Measurements from ENCODE around the gene NR2E1.

The NR2E1 gene

DNA sequence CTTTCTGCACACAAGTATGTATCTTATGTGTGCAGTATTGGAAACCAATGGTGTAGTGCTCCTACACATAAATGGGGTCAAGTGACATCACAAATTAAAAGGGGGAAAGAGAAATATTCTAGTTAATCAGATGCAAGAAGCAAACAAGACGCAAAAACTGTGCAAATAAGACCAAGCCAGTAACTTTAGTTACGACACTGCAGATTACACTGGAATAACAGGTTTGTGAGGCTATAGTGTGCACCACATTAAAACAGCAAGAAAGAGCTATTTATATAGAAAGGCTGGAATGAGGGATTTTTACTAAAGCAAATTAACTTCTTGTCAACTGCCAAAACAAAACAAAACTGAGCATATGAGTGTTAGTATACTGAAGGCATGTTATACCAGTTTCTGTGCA is 45.8 kb downstream of the NR2E1 start:
- TF ChIP-seq CTCF (conservative IDR thresholded peaks at IDR 0.05; ENCODE audit: low read depth) = no peak
- POLR2A ChIA-PET (ENCODE audit: low non-redundant PET) = no interaction called here
- CTCF ChIA-PET = no interaction called here
- DNase-seq (ENCODE audit: low spot score) = no peak
- H3K27ac ChIP-seq = no peak overlapping the region

- H3K27ac ChIP-seq = no peak overlapping the region
- ChIA-PET CTCF (no interaction called here), POLR2A (ENCODE audit: low non-redundant PET) (no interaction called here)
- TF ChIP-seq CTCF (conservative IDR thresholded peaks at IDR 0.05; ENCODE audit: low read depth) = no peak
- DNase-seq (ENCODE audit: low spot score) = no peak
Measured at GRCh38 chr6:108222064-108222463, 56.2 kb downstream of the NR2E1 start.

DNA sequence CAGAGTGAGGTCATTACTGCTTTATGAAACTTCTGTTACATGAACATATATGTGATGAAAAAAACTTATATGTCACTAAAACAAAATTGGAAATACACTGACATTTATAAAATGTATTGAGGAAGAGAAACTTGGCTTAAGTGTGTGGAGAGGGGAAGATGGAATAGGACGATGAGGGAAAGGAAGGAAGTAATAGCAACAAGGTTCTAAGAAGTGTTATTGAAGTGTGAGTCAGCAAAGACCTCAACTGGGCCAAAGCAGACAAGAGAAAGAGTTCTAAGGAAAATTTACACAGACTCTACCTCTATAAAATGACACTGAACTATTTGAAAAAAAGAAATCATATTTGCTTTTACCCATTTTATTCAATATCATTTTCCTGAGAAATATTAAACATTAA is 56.7 kb downstream of the NR2E1 start:
- ChIA-PET CTCF (no interaction called here), POLR2A (ENCODE audit: low non-redundant PET) (no interaction called here)
- no peak for DNase-seq (ENCODE audit: low spot score)
- TF ChIP-seq CTCF (conservative IDR thresholded peaks at IDR 0.05; ENCODE audit: low read depth) = no peak
- no peak overlapping the region for H3K27ac ChIP-seq

GRCh38 chr6:108227290-108227689 is 61.5 kb downstream of the NR2E1 start:
- H3K27ac ChIP-seq = no peak overlapping the region
- no peak for TF ChIP-seq CTCF (conservative IDR thresholded peaks at IDR 0.05; ENCODE audit: low read depth)
- DNase-seq (ENCODE audit: low spot score) = no peak
- POLR2A ChIA-PET (ENCODE audit: low non-redundant PET) = no interaction called here
- CTCF ChIA-PET = interaction anchor here (0.9 kb wide), 1 partner anchor 9 kb away, joined by 6 read pairs; no protein-coding TSS in a partner anchor

DNA sequence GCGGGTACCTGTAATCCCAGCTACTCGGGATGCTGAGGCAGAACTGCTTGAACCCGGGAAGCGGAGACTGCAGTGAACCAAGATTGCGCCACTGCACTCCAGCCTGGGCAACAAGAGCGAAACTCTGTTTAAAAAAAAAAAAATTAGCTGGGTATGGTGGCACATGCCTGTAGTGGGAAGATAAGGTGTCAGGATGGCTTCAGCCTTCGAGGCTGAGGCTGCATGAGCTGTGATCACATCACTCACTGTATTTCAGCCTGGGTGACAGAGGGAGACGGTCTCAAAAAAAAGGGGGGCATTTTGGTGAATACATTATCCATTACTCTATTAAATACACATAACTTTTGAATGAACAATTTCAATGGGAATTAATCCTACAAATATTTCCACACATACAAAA is 62.6 kb downstream of the NR2E1 start:
- ChIA-PET CTCF (no interaction called here), POLR2A (ENCODE audit: low non-redundant PET) (no interaction called here)
- no peak overlapping the region for H3K27ac ChIP-seq
- no peak for DNase-seq (ENCODE audit: low spot score)
- no peak for TF ChIP-seq CTCF (conservative IDR thresholded peaks at IDR 0.05; ENCODE audit: low read depth)

DNA sequence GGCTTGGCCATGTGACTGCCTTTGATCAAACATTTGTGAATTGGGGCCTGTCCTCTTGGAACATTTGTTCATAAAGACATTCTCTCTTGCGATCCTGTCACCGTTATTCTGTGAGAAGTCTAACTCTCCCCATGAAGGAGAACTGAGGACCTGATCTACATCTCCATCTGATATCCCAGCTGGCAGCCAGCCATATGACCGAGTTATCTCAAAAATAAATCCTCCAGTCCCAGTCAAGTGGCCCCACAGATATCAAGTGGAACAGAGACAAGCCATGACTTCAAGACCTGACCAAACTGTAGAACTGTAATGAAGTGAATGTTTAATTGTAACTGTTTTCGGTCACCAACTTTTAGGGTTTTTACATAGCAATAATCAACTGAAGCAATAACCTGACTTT is 69.3 kb downstream of the NR2E1 start:
- no peak for TF ChIP-seq CTCF (conservative IDR thresholded peaks at IDR 0.05; ENCODE audit: low read depth)
- ChIA-PET POLR2A (ENCODE audit: low non-redundant PET) (interaction anchor here (0.6 kb wide), 1 partner anchor 23 kb away, joined by 4 read pairs; no protein-coding TSS in a partner anchor), CTCF (no interaction called here)
- DNase-seq (ENCODE audit: low spot score) = no peak
- no peak overlapping the region for H3K27ac ChIP-seq

DNA sequence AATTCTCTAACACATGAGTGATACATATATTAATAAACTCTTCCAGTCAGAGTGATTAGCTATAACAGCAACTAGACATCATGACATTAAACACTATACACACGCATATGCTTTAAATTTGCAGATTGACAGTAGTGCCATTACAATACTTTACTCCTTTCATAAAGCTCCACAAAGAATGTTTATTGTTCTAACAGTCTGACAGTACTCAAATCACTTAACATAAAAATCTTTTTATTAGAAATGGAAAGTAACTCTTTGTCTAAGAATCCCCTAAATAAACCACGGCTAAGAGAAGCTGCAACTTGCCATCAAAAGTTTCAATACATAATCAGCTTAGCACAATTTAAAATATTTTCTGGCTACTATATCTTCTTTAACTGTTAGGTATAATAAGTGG is 71.0 kb downstream of the NR2E1 start:
- CTCF ChIA-PET = interaction anchor here (0.7 kb wide), 1 partner anchor 45 kb away, joined by 3 read pairs; no protein-coding TSS in a partner anchor
- H3K27ac ChIP-seq = no peak overlapping the region
- DNase-seq (ENCODE audit: low spot score) = no peak
- POLR2A ChIA-PET (ENCODE audit: low non-redundant PET) = no interaction called here
- no peak for TF ChIP-seq CTCF (conservative IDR thresholded peaks at IDR 0.05; ENCODE audit: low read depth)
